ENCODE measurements around the gene IPO5. TPM values are rescaled to one million over a fixed set of nuclear protein-coding genes. Genes with fewer than 3 reads are reported as not detected.

IPO5 gene
- polyA plus RNA-seq, 1 donor (not counting 4 experiments of a cell fraction or from before 2014, with no cell fraction given), result 130 TPM

- H3K9ac ChIP-seq (ENCODE audit: control insufficient read depth, extremely low read depth, insufficient read depth, low read length), result no peak overlapping the region
- H3K9me3 ChIP-seq (ENCODE audit: control insufficient read depth, low read depth, low read length), result no peaks in the 10 kb centered on the region
- no peak overlapping the region for H3K27ac ChIP-seq (ENCODE audit: control insufficient read depth, insufficient read depth, low read length)
- no peak overlapping the region for H2AFZ ChIP-seq (ENCODE audit: control insufficient read depth, low read length)
- H3K4me1 ChIP-seq (ENCODE audit: control insufficient read depth, extremely low read depth, insufficient read depth, low read length), result no peaks in the 10 kb centered on the region
- no peak overlapping the region for H3K4me2 ChIP-seq (ENCODE audit: control insufficient read depth, extremely low read depth, insufficient read depth, low read depth, low read length)
- H3K4me3 ChIP-seq (ENCODE audit: control insufficient read depth in 2 of 3, extremely low read depth in 1 of 3, insufficient read depth in 2 of 3, low read depth in 1 of 3, low read length in 3 of 3), result no peak overlapping the region
- H3K9me1 ChIP-seq (ENCODE audit: control insufficient read depth, extremely low read depth, insufficient read depth, low read length), result no peaks in the 10 kb centered on the region
- no peaks in the 10 kb centered on the region for H3K79me2 ChIP-seq (ENCODE audit: control insufficient read depth, insufficient read depth, low read length)
- H3K36me3 ChIP-seq (ENCODE audit: control insufficient read depth in 2 of 2, extremely low read depth in 1 of 2, insufficient read depth in 2 of 2, low read length in 2 of 2), result no peaks in the 10 kb centered on the region
- no peaks in the 10 kb centered on the region for H3K27me3 ChIP-seq (ENCODE audit: control insufficient read depth, extremely low read depth, insufficient read depth, low read length)
- no peaks in the 10 kb centered on the region for H4K20me1 ChIP-seq (ENCODE audit: control insufficient read depth, extremely low read depth, insufficient read depth, low read length)
- TF ChIP-seq, protein P1, sequence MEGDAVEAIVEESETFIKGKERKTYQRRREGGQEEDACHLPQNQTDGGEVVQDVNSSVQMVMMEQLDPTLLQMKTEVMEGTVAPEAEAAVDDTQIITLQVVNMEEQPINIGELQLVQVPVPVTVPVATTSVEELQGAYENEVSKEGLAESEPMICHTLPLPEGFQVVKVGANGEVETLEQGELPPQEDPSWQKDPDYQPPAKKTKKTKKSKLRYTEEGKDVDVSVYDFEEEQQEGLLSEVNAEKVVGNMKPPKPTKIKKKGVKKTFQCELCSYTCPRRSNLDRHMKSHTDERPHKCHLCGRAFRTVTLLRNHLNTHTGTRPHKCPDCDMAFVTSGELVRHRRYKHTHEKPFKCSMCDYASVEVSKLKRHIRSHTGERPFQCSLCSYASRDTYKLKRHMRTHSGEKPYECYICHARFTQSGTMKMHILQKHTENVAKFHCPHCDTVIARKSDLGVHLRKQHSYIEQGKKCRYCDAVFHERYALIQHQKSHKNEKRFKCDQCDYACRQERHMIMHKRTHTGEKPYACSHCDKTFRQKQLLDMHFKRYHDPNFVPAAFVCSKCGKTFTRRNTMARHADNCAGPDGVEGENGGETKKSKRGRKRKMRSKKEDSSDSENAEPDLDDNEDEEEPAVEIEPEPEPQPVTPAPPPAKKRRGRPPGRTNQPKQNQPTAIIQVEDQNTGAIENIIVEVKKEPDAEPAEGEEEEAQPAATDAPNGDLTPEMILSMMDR (optimal IDR thresholded peaks at IDR 0.05 in 1 of 3, IDR thresholded peaks at IDR 0.05 in 1 of 3, conservative IDR thresholded peaks at IDR 0.05 in 1 of 3; ENCODE audit: extremely low read depth in 1 of 3, insufficient read depth in 2 of 3, low read length in 3 of 3), result no peak
- TF ChIP-seq EZH2 (IDR thresholded peaks at IDR 0.05; ENCODE audit: low read length), result no peak
- dilution Hi-C loops (cut with MboI; ENCODE audit: extremely low pct_ligation_motif_present, low sequenced_read_pairs), result no loop called here
- FAIRE-seq, result no peak
- DNase-seq (ENCODE audit: low read depth, low spot score), result no peak
Measured at GRCh38 chr13:97961340-97961739, 7.9 kb downstream of the IPO5 start.

DNA sequence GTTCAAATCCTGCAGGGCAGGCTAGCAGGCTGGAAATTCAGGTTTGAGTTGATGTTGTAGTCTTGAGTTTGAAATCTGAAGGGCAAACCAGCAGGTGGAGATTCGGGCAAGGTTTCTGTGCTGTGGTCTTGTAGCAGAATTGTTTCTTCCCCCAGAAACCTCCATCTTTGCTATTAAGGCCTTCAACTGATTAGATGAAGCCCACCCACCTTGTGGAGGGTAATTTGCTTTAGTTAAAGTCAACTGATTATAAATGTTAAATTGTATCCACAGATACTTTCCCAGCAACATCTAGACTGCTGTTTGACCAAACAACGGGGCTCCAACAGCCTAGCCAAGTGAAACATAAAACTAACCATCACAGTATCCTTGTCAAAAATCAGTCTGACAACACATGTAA lies 9.4 kb downstream of the IPO5 start:
- FAIRE-seq (no peak), DNase-seq (ENCODE audit: low read depth, low spot score) (no peak)
- no peaks in the 10 kb centered on the region for H3K79me2 ChIP-seq (ENCODE audit: control insufficient read depth, insufficient read depth, low read length)
- no peak overlapping the region for H3K4me2 ChIP-seq (ENCODE audit: control insufficient read depth, extremely low read depth, insufficient read depth, low read depth, low read length)
- H3K9me1 ChIP-seq (ENCODE audit: control insufficient read depth, extremely low read depth, insufficient read depth, low read length), result no peaks in the 10 kb centered on the region
- no peak overlapping the region for H3K27ac ChIP-seq (ENCODE audit: control insufficient read depth, insufficient read depth, low read length)
- no peak for TF ChIP-seq EZH2 (IDR thresholded peaks at IDR 0.05; ENCODE audit: low read length)
- TF ChIP-seq, protein P1 (optimal IDR thresholded peaks at IDR 0.05 in 1 of 3, IDR thresholded peaks at IDR 0.05 in 1 of 3, conservative IDR thresholded peaks at IDR 0.05 in 1 of 3; ENCODE audit: extremely low read depth in 1 of 3, insufficient read depth in 2 of 3, low read length in 3 of 3), result no peak
- no peak overlapping the region for H3K9ac ChIP-seq (ENCODE audit: control insufficient read depth, extremely low read depth, insufficient read depth, low read length)
- H3K9me3 ChIP-seq (ENCODE audit: control insufficient read depth, low read depth, low read length), result no peaks in the 10 kb centered on the region
- no peaks in the 10 kb centered on the region for H3K4me1 ChIP-seq (ENCODE audit: control insufficient read depth, extremely low read depth, insufficient read depth, low read length)
- H2AFZ ChIP-seq (ENCODE audit: control insufficient read depth, low read length), result no peak overlapping the region
- H3K36me3 ChIP-seq (ENCODE audit: control insufficient read depth in 2 of 2, extremely low read depth in 1 of 2, insufficient read depth in 2 of 2, low read length in 2 of 2), result no peaks in the 10 kb centered on the region
- H3K4me3 ChIP-seq (ENCODE audit: control insufficient read depth in 2 of 3, extremely low read depth in 1 of 3, insufficient read depth in 2 of 3, low read depth in 1 of 3, low read length in 3 of 3), result no peak overlapping the region
- no peaks in the 10 kb centered on the region for H4K20me1 ChIP-seq (ENCODE audit: control insufficient read depth, extremely low read depth, insufficient read depth, low read length)
- H3K27me3 ChIP-seq (ENCODE audit: control insufficient read depth, extremely low read depth, insufficient read depth, low read length), result no peaks in the 10 kb centered on the region
- dilution Hi-C loops (cut with MboI; ENCODE audit: extremely low pct_ligation_motif_present, low sequenced_read_pairs), result no loop called here

Measured in keratinocyte (primary cell).